OCI-LY3 (cell line): Measurements from ENCODE around the gene LXN.

Source experiments
- CTCF ChIP-seq: fragments of 200-600, 300-600 bp; sonication (generic); IDR thresholded peaks from 2 replicates; pipeline ENCODE4 v1.5.1; 2014; ENCODE audit warnings: antibody characterized with exemption, low read length, low read depth
- EZH2phosphoT487 ChIP-seq: fragments of 200-600 bp; shearing (Covaris generic); IDR thresholded peaks from 2 replicates; pipeline ENCODE4 v1.6.1; 2018; ENCODE audit warnings: antibody characterized with exemption, mixed run types, low read depth

- TF ChIP-seq CTCF (no peak), EZH2phosphoT487 (no peak)
Measured at GRCh38 chr3:158617982-158618875, 54.2 kb downstream of the LXN start.
